Measurements from ENCODE around the gene ATXN1.
"Not testable (repeated sequence)": the region's sequence is repeated elsewhere in the genome, so short reads cannot be mapped to it uniquely, and the experiment has no call there.

The ATXN1 gene

GRCh38 chr6:16634855-16635254, 126.4 kb downstream of the ATXN1 start:
- no peak for DNase-seq

DNA sequence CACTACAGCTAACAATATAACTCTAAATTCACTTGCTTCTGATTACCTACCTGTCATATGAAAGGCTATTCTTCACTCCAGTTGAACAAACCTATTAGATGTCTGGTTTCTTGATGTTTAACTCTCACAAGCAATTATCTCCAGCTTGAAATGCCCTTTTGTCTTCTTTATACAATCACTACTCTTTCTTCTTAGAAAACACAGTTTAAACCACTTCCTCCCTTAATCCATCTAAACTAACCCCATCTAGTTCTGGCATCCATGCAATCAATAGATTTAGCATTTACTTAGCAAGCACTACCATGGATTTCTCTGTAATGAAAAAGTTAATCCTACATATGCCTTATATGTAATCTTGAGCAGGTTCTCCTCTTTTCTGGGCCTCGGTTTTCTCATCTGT, 127.3 kb downstream of the ATXN1 start:
- no peak for DNase-seq

- DNase-seq = no peak
Measured at GRCh38 chr6:16633465-16633864, 127.8 kb downstream of the ATXN1 start.

DNA sequence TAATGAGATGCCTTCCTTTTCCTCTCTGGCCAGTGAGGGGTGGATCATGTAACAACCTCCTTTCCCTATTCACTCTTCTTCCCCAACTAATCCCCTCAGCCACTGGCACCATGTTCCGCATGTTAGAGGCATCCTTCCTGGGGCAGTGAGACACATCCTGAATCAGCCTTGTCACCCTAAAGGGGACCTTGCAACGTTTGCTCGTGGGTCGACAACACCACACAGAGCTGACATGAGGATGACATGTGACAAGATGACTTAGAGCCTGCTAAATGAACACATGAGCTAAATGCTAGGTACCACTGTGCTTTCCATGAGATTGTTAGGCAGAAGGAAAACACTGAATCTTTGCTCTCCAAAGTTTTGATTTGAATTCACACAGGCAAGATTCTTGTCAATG, 129.2 kb downstream of the ATXN1 start:
- no peak for DNase-seq

GRCh38 chr6:16630026-16630643, 131.1 kb downstream of the ATXN1 start:
- no peak for DNase-seq

GRCh38 chr6:16628580-16628979, 132.7 kb downstream of the ATXN1 start:
- DNase-seq = not testable (repeated sequence)

DNA sequence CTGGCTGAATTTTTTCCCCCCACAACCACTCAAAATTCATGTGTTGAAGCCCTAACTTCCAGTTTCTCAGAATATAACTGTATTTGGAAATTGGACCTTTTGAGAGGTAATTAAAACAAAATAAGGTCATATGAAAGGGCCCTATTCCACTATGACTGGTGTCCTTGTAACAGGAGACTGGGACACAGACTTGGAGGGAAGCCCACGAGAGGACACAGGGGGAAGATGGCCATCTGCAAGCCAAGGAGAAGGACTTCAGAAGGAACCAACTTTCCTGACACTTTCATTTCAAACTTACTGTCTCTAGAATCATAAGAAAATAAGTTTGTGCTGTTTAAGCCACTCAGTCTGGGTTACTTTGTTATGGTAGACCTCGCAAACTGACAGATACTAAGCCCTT, 134.6 kb downstream of the ATXN1 start:
- no peak for DNase-seq

- peak; percentile 19 to 51 for DNase-seq
Measured at GRCh38 chr6:16625291-16626265, 135.7 kb downstream of the ATXN1 start.

GRCh38 chr6:16624636-16625290, 136.5 kb downstream of the ATXN1 start:
- DNase-seq = no peak

GRCh38 chr6:16623731-16624130, 137.5 kb downstream of the ATXN1 start:
- DNase-seq = no peak

GRCh38 chr6:16623029-16623653, 138.1 kb downstream of the ATXN1 start:
- DNase-seq = no peak

GRCh38 chr6:16622193-16622592, 139.1 kb downstream of the ATXN1 start:
- no peak for DNase-seq

DNA sequence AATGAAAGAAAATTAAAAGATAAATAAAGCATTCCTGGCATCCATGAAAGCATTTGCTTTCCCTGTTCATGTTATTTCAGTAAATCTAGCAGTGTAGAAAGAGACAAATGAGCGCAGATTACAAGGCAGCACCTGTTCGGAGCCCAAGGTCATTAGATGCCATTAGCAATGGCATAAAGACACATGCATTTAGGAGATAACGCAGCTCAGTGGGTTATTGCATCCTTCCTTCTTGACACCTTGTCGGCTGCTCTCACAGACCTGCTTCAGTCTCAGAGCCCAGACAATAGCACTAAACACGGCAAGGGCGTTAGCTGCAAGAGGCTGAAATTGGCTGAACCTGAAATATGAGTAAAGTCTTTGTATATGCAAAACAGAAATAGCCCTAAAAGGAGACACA, 140.3 kb downstream of the ATXN1 start:
- no peak for DNase-seq

GRCh38 chr6:16619777-16620176, 141.5 kb downstream of the ATXN1 start:
- no peak for DNase-seq

GRCh38 chr6:16618962-16619361, 142.3 kb downstream of the ATXN1 start:
- DNase-seq = no peak

DNA sequence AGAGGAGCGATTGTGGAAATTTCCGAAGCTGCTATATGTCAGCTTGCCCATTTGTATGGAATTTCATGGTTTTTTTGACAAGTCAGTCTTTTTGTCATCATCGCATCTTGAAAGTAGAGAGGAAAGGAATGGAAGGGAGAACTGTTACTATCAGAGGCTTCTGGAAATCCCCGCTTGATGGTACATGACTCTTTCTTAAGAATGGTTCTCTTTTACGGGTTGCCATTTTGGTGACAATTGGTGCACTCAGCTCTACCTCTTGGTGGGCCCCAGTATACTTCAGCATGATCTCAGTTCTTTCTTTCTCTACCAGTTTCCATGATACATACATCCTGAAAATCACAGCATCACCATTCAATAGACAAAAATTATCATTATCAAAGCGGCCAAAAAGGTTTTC, 146.0 kb downstream of the ATXN1 start:
- DNase-seq = not testable (repeated sequence)

DNA sequence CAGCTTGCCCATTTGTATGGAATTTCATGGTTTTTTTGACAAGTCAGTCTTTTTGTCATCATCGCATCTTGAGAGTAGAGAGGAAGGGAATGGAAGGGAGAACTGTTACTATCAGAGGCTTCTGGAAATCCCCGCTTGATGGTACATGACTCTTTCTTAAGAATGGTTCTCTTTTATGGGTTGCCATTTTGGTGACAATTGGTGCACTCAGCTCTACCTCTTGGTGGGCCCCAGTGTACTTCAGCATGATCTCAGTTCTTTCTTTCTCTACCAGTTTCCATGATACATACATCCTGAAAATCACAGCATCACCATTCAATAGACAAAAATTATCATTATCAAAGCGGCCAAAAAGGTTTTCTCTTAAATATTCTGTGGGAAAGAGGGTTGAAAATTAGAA, 147.1 kb downstream of the ATXN1 start:
- DNase-seq = not testable (repeated sequence)

DNA sequence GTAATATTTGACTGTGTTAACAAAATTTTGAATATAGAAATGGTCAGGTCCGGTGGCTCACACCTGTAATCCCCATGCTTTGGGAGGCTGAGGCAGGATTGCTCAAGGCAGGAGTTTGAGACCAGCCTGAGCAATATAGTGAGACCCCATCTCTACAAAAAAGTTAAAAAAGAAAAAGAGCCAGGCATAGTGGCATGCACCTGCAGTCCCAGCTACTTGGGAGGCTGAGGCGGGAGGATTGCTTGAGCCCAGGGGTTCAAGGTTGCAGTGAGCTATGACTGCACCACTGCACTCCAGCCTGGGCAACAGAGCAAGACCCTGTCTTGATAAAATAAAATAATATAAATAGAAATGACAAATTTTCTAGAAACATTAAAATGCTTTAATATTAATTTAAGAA, 147.8 kb downstream of the ATXN1 start:
- not testable (repeated sequence) for DNase-seq

DNA sequence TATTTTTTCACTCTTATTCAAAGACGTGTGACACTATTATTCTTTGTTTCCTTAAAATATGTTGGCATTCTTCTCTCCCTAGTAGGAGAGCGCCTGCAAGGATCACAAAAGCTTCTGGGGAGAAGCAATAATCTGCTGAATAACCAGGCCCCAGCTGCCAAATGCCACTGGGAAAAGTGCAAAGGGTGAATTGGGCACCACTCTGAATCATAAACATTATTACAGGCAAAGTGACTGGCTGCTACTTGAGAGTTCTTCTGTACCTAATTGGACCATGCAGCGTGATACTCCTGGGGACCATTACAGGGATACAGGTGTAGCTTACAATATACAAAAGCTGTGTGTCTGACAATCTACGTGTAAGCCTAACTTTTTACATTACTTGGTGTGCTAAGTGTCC, 152.8 kb downstream of the ATXN1 start:
- DNase-seq = no peak

DNA sequence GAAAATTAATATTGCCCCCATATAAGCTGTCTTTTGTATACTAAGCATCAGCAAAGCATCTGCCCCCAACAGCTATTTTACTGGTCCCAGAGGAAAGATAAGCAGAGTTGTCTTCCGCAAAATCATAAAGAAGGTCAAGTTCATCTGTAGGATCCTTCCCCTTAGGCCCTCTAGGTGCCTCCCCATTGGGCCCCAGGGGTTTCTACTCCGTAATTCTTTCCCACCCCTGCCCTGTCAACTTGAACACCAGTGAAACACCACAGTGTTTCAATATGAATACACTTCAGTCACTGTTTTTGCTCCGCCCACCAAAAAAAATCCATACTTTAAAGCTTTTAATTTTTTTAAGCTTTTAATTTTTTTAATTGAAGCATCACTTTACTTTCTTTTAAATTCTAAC, 159.2 kb downstream of the ATXN1 start:
- DNase-seq = no peak

DNA sequence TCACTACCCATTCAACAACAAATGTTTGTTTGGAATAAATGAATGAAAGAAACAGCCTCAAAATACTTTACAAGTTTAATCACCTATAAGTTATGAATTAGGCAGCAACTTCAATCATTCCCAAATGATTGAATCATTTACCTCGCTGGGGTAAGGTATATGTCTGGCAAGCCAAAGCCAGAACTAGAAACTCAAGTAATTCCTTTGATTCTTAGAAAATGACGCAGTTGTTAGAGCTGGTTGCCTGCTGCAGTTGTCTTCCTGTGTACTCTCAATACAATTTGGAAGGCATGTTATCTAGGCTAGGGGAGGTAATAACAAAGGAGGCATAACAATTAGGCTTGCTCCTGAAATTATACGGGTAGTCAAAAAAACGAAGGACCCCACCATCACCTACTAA, 160.6 kb downstream of the ATXN1 start:
- no peak for DNase-seq

DNA sequence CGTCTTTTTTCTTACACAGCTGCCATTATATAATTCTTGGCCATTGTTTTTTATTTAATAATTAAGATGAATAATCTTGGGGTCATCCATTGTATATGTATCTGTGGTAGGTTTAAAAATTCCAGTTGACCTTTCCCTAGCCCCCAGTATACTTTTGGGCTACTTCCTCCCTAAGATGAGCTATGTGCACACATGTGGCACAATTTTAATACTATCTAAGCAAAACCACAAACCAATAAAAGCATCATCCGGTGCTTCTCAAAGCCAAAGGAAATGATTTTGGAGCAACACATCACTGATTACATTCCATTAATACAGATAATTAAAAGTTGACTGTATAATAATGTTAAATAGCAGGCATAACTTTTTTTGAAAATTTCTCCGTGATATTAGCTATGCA, 161.2 kb downstream of the ATXN1 start:
- no peak for DNase-seq

DNA sequence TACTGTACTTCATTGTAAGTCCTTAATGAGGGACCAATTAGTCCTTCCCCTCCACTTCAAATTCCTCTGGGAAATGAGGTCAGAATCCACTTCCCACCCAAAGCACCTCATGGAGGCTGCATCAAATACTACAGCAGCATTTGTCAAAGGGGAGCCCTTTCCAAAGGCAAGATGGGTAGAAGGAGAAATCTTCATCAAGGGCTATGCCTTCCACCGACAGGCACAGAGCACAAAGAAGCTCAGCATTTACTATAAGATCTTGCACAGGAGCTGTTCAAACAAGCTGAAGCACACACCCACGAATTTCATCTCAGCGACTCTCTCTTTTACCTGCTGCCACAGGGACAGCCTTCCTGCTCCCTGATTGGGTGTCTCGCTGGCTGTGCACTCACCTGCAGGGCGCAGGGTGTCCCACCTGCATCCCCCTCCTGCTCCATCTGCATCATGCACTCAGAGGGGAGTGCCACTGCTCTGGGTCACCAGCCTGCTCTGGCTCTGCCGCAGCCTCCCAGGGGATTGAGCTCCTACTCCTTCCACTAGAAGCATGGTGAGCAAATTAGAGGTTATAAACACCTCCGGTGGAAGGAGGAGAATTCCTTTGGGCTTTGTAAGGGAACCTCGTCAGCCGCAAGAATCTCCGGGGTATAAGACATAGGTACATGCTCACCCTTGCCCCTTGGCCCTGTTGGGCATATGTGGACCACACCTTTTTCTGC, 164.5 kb downstream of the ATXN1 start:
- DNase-seq = no peak

Measured in NCI-H1930 (cell line).